Lower lobe of right lung (tissue), 2 donors: Measurements from ENCODE around the gene GPR161. TPM values are rescaled to one million over a fixed set of nuclear protein-coding genes. Genes with fewer than 3 reads are reported as not detected.

Experiments
- ATAC-seq, 2 donors: fragments of 200-7000 bp; cut with Tn5 transposase; one replicate each; pipeline ENCODE4 v1.9.1; 2020 to 2022; ENCODE audit warnings: mild to moderate bottlenecking in 2 of 2, moderate library complexity in 2 of 2
- DNase-seq: peaks from one replicate; pipeline ENCODE4 v3.0.0-alpha.2; 2020
- H3K27ac ChIP-seq: fragments of 200-600 bp; one replicate; pipeline ENCODE4 v1.8.0; 2022
- H3K27me3 ChIP-seq: fragments of 200-600 bp; one replicate; pipeline ENCODE4 v1.8.0; 2022; ENCODE audit warnings: low read depth
- H3K36me3 ChIP-seq: fragments of 200-600 bp; one replicate; pipeline ENCODE4 v1.8.0; 2022; ENCODE audit warnings: mild to moderate bottlenecking
- H3K4me1 ChIP-seq: fragments of 200-600 bp; one replicate; pipeline ENCODE4 v1.8.0; 2022
- H3K4me3 ChIP-seq: fragments of 200-600 bp; one replicate; pipeline ENCODE4 v1.8.0; 2022; ENCODE audit warnings: mild to moderate bottlenecking
- H3K9me3 ChIP-seq: fragments of 200-600 bp; one replicate; pipeline ENCODE4 v1.8.0; 2022
- intact Hi-C: fragments of 100-400 bp; cut with DNase I; formaldehyde crosslinking; loops from one replicate; pipeline ENCODE4 v1.11.0; 2022
- total RNA-seq: library from RNA; stranded (reverse); fragmentation: NEBNext Ultra II Directional; extraction: Animal tissue kit (Norgen Biotek cat#: 25700); gene quantifications from one replicate; pipeline ENCODE4 v1.2.1, GENCODE V29; 2021
- TF ChIP-seq, protein P1 (sequence below): fragments of 200-600 bp; IDR thresholded peaks from one replicate; pipeline ENCODE4 v1.8.0; 2022; ENCODE audit warnings: antibody characterized with exemption, mild to moderate bottlenecking
- donor health status: DM: no; HTN: yes; CAD: no; lungs with severe emphysema.

Gene GPR161
- total RNA-seq, 1 donor from 2014 or later = 9.6 TPM

DNA sequence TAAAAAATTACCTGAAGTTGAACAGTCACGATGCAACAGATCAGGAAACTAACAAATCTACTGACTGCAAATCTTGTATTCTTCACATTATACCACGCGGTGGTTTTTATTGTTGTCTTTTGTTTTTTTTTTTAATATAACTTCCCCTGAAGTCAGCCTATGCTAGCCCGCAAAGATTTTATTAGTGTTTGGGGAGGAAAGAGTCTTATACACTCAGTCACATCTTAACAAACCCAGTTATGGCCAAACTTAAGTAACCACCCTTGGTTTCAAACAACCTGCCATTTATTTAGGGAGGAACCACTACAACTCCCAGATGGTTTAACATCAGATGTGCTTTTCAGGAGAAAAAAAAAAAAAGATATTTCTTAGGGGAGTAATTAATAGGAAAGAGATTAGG is 15.2 kb upstream of the GPR161 start:
- Histone ChIP-seq H3K4me3 (no peak overlapping the region), H3K36me3 (no peaks in the 10 kb centered on the region), H3K27me3 (no peaks in the 10 kb centered on the region), H3K9me3 (no peaks in the 10 kb centered on the region), H3K4me1 (no peaks in the 10 kb centered on the region), H3K27ac (no peak overlapping the region)
- DNase-seq (no peak), ATAC-seq (no peak)
- intact Hi-C loops = no loop called here
- TF ChIP-seq, protein P1, sequence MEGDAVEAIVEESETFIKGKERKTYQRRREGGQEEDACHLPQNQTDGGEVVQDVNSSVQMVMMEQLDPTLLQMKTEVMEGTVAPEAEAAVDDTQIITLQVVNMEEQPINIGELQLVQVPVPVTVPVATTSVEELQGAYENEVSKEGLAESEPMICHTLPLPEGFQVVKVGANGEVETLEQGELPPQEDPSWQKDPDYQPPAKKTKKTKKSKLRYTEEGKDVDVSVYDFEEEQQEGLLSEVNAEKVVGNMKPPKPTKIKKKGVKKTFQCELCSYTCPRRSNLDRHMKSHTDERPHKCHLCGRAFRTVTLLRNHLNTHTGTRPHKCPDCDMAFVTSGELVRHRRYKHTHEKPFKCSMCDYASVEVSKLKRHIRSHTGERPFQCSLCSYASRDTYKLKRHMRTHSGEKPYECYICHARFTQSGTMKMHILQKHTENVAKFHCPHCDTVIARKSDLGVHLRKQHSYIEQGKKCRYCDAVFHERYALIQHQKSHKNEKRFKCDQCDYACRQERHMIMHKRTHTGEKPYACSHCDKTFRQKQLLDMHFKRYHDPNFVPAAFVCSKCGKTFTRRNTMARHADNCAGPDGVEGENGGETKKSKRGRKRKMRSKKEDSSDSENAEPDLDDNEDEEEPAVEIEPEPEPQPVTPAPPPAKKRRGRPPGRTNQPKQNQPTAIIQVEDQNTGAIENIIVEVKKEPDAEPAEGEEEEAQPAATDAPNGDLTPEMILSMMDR = no peak

DNA sequence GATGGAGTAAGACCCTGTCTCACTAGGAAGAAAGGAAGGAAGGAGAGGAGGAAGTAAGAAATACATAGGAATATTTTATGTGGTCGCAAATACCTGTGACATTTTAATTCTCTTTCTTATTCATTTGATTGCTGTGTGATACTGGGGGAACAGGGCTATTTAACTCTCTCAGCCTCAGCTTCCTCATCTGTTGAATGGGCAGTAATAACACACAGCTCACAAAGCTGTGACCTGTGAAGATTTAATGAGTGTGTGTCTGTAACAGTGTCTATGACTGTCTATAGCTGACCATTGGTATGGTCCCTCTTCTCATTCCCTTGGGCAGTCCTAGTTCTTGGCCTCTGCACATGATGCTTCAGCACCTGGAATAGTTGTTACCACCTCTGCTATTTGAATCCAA is 13.6 kb upstream of the GPR161 start:
- ATAC-seq = no peak
- H3K36me3 ChIP-seq = no peaks in the 10 kb centered on the region
- H3K27ac ChIP-seq = no peak overlapping the region
- no peak overlapping the region for H3K4me3 ChIP-seq
- H3K9me3 ChIP-seq = no peaks in the 10 kb centered on the region
- H3K4me1 ChIP-seq = peaks cover 9% of the 10 kb centered on the region
- DNase-seq = no peak
- H3K27me3 ChIP-seq = no peaks in the 10 kb centered on the region
- intact Hi-C loops = no loop called here
- TF ChIP-seq, protein P1 = no peak

DNA sequence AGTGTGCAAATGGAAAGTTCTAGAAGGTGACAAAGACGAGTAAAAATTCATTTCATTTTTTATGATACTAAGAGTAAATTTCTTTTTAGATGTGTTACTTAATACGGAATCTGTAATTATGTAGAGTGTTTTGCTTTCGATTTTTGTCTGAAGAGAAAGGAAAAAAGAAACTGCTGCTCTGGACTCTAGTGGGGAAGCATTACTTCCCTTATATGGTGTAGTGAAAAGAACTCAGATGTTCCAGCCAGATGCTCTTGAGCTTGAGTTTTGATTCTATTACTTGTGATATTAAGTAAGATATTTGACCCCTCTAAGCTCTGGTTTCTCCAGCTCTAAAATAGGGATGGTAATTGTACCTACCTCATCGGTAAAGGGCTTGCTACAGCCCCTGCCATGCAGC is 12.2 kb upstream of the GPR161 start:
- no peaks in the 10 kb centered on the region for H3K36me3 ChIP-seq
- H3K4me1 ChIP-seq = peaks cover 9% of the 10 kb centered on the region
- no peaks in the 10 kb centered on the region for H3K27me3 ChIP-seq
- no peak for DNase-seq
- H3K4me3 ChIP-seq = no peak overlapping the region
- no peaks in the 10 kb centered on the region for H3K9me3 ChIP-seq
- ATAC-seq = no peak
- TF ChIP-seq, protein P1 = no peak
- intact Hi-C loops = no loop called here
- no peak overlapping the region for H3K27ac ChIP-seq

DNA sequence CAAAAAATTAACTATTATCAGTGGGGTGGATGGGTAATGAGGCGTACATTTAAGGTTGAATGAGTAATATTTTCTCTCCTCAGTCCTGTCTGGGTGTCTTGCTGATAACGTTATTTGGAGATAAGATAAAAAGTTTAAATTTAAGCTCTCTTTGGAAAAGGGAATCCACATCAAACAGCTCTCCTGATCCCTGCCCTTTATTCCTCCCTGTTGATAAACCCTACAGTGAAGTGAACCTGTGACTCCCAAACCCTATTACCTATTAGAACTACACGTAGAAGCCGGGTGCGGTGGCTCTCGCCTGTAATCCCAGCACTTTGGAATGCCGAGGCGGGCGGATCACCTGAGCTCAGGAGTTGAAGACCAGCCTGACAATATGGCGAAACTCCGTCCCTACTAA is 9.9 kb upstream of the GPR161 start:
- Histone ChIP-seq H3K9me3 (no peaks in the 10 kb centered on the region), H3K27ac (no peak overlapping the region), H3K4me1 (peaks cover 9% of the 10 kb centered on the region), H3K27me3 (no peaks in the 10 kb centered on the region), H3K4me3 (no peak overlapping the region), H3K36me3 (no peaks in the 10 kb centered on the region)
- DNase-seq = no peak
- no peak for ATAC-seq
- TF ChIP-seq, protein P1 = no peak
- intact Hi-C loops = no loop called here

DNA sequence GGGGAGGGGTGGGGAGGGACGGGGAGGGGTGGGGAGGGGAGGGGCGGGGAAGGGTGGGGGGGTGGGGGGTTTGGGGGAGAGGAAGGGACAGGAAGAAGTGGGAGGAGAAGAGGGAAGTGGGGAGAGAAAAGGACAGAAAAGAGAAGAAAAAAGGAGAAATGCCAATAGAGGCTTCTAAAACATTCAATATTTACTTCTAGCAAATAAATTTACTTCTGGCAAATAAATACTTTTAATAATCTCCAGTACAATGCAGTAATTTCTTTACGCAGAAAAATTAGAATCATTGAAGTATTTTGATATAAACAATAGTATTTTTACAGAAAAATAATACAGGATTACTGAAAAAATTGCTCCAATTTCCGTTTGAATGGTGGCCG is 9.4 kb upstream of the GPR161 start:
- no peaks in the 10 kb centered on the region for H3K27me3 ChIP-seq
- H3K36me3 ChIP-seq = no peaks in the 10 kb centered on the region
- no peaks in the 10 kb centered on the region for H3K9me3 ChIP-seq
- TF ChIP-seq, protein P1 = no peak
- H3K4me1 ChIP-seq = peaks cover 9% of the 10 kb centered on the region
- no peak overlapping the region for H3K4me3 ChIP-seq
- DNase-seq (no peak), ATAC-seq (peak in 1 of 2 donors; percentile 12)
- intact Hi-C loops = no loop called here
- H3K27ac ChIP-seq = no peak overlapping the region
